Activated CD8-positive, alpha-beta memory T cell treated with anti-CD3 and anti-CD28 coated beads, Interleukin-2, amount 10 ng/mL, durations not matched to agents 7 days and 5 days (primary cell): Measurements from ENCODE around the gene SLC23A3. TPM values are rescaled to one million over a fixed set of nuclear protein-coding genes. Genes with fewer than 3 reads are reported as not detected.

Experiments
- ATAC-seq: fragments of 150-1000 bp; cut with Tn5 transposase; one replicate; pipeline ENCODE4 v1.10.0; 2021; ENCODE audit warnings: moderate library complexity
- CTCF ChIA-PET: fragments of 350-600 bp; sonication (Branson Sonifier 250); formaldehyde crosslinking; loops from one replicate; lab custom pipeline; 2021; ENCODE audit warnings: antibody characterized with exemption; lab: Charles Lee
- DNase-seq: peaks from one replicate; pipeline ENCODE4 v3.0.0-alpha.2; 2020
- H3K27ac Mint-ChIP-seq: one replicate; pipeline ENCODE4 v1.8.0; 2021; ENCODE audit warnings: mild to moderate bottlenecking, mixed read lengths
- H3K27me3 Mint-ChIP-seq: one replicate; pipeline ENCODE4 v1.8.0; 2021; ENCODE audit warnings: mixed read lengths
- H3K36me3 Mint-ChIP-seq: one replicate; pipeline ENCODE4 v1.8.0; 2021; ENCODE audit warnings: mild to moderate bottlenecking, mixed read lengths
- H3K4me1 Mint-ChIP-seq: one replicate; pipeline ENCODE4 v1.8.0; 2021; ENCODE audit warnings: mixed read lengths
- H3K4me3 Mint-ChIP-seq: one replicate; pipeline ENCODE4 v1.8.0; 2021; ENCODE audit warnings: mild to moderate bottlenecking, moderate library complexity, mixed read lengths
- H3K9me3 Mint-ChIP-seq: one replicate; pipeline ENCODE4 v1.8.0; 2022; ENCODE audit warnings: low read depth, mixed read lengths
- total RNA-seq, 2 experiments: library from RNA; stranded (reverse); gene quantifications; one replicate each; pipeline ENCODE4 v1.2.3, GENCODE V29; 2021

SLC23A3 gene
- total RNA-seq, 2 experiments from 2014 or later, result 2.6 to 3.2 TPM

- CTCF ChIA-PET, result no interaction called here
- Mint-ChIP-seq H3K4me1 (peaks cover 14% of the 10 kb centered on the region), H3K36me3 (peaks cover 18% of the 10 kb centered on the region), H3K27me3 (no peaks in the 10 kb centered on the region), H3K9me3 (no peaks in the 10 kb centered on the region), H3K4me3 (no peak overlapping the region), H3K27ac (no peak overlapping the region)
- ATAC-seq, result no peak
- DNase-seq, result no peak
Measured at GRCh38 chr2:219167997-219168396, 1.8 kb downstream of the SLC23A3 start.

- no peak for DNase-seq
- Mint-ChIP-seq H3K27ac (no peak overlapping the region), H3K4me3 (no peak overlapping the region), H3K9me3 (no peaks in the 10 kb centered on the region), H3K36me3 (peaks cover 6% of the 10 kb centered on the region), H3K27me3 (no peaks in the 10 kb centered on the region), H3K4me1 (peaks cover 16% of the 10 kb centered on the region)
- CTCF ChIA-PET, result interaction anchor here (0.6 to 1.8 kb wide), 7 partner anchors 8 to 130 kb away, joined by 3 to 8 read pairs (median 4); partner anchors contain the start of gene CNPPD1
- no peak for ATAC-seq
Measured at GRCh38 chr2:219165058-219165911, 4.5 kb downstream of the SLC23A3 start.

GRCh38 chr2:219163156-219163555 is 6.7 kb downstream of the SLC23A3 start:
- H3K4me3 Mint-ChIP-seq, result no peak overlapping the region
- no peak overlapping the region for H3K27ac Mint-ChIP-seq
- H3K27me3 Mint-ChIP-seq, result no peaks in the 10 kb centered on the region
- ATAC-seq (no peak), DNase-seq (no peak)
- no peaks in the 10 kb centered on the region for H3K9me3 Mint-ChIP-seq
- CTCF ChIA-PET, result interaction anchor here (0.6 to 1.8 kb wide), 5 partner anchors 8 to 132 kb away, joined by 3 to 6 read pairs (median 4); partner anchors contain the start of gene CNPPD1
- peaks cover 17% of the 10 kb centered on the region for H3K4me1 Mint-ChIP-seq
- peaks cover 6% of the 10 kb centered on the region for H3K36me3 Mint-ChIP-seq

GRCh38 chr2:219161097-219161496 is 8.7 kb downstream of the SLC23A3 start:
- Mint-ChIP-seq H3K36me3 (peaks cover 15% of the 10 kb centered on the region), H3K4me1 (peaks cover 19% of the 10 kb centered on the region), H3K4me3 (peak overlapping the region; percentile 80), H3K27ac (peak overlapping the region; percentile 93), H3K9me3 (no peaks in the 10 kb centered on the region), H3K27me3 (no peaks in the 10 kb centered on the region)
- DNase-seq (no peak), ATAC-seq (no peak)
- CTCF ChIA-PET, result interaction anchor here (1.0 to 10.1 kb wide), 4 partner anchors 9 to 132 kb away, joined by 3 to 150 read pairs (median 4); partner anchors contain the start of gene SLC23A3

GRCh38 chr2:219160186-219161017 is 9.4 kb downstream of the SLC23A3 start, which contains the start of gene NHEJ1:
Gene NHEJ1, minus strand, starts transcription at chr2:219160815. Its CDS starts 2,453 bp downstream, at chr2:219158362.
- peak; percentile 96 for DNase-seq
- CTCF ChIA-PET, result interaction anchor here (0.6 to 10.1 kb wide), 28 partner anchors 13 to 153 kb away, joined by 3 to 150 read pairs (median 5); partner anchors contain the start of genes ABCB6, ANKZF1, ATG9A and CNPPD1
- Mint-ChIP-seq H3K27ac (peak within 1 kb of the TSS; percentile 93), H3K4me3 (peak within 1 kb of the TSS; percentile 80), H3K9me3 (no peaks in the 10 kb centered on the region), H3K4me1 (peaks cover 19% of the 10 kb centered on the region), H3K27me3 (no peaks in the 10 kb centered on the region), H3K36me3 (peaks cover 13% of the 10 kb centered on the region)
- ATAC-seq, result peak; percentile 87

GRCh38 chr2:219159771-219160185 is 10.1 kb downstream of the SLC23A3 start:
- no peaks in the 10 kb centered on the region for H3K9me3 Mint-ChIP-seq
- H3K27me3 Mint-ChIP-seq, result no peaks in the 10 kb centered on the region
- peak overlapping the region; percentile 93 for H3K27ac Mint-ChIP-seq
- H3K4me1 Mint-ChIP-seq, result peaks cover 19% of the 10 kb centered on the region
- ATAC-seq (no peak), DNase-seq (no peak)
- CTCF ChIA-PET, result interaction anchor here (0.7 to 10.1 kb wide), 36 partner anchors 11 to 222 kb away, joined by 3 to 150 read pairs (median 4); partner anchors contain the start of genes ABCB6, ANKZF1, ATG9A and CNPPD1
- H3K36me3 Mint-ChIP-seq, result peaks cover 13% of the 10 kb centered on the region
- H3K4me3 Mint-ChIP-seq, result peak overlapping the region; percentile 80

GRCh38 chr2:219158586-219158985 is 11.2 kb downstream of the SLC23A3 start:
- CTCF ChIA-PET, result interaction anchor here (0.7 to 10.1 kb wide), 25 partner anchors 10 to 224 kb away, joined by 3 to 150 read pairs (median 5); partner anchors contain the start of genes ABCB6, ANKZF1, ATG9A and CNPPD1
- no peak overlapping the region for H3K27ac Mint-ChIP-seq
- DNase-seq, result no peak
- ATAC-seq, result no peak
- H3K36me3 Mint-ChIP-seq, result peaks cover 13% of the 10 kb centered on the region
- H3K4me3 Mint-ChIP-seq, result no peak overlapping the region
- peaks cover 19% of the 10 kb centered on the region for H3K4me1 Mint-ChIP-seq
- H3K9me3 Mint-ChIP-seq, result no peaks in the 10 kb centered on the region
- no peaks in the 10 kb centered on the region for H3K27me3 Mint-ChIP-seq

GRCh38 chr2:219158025-219158424 is 11.8 kb downstream of the SLC23A3 start:
- ATAC-seq (no peak), DNase-seq (no peak)
- CTCF ChIA-PET, result interaction anchor here (1.0 to 10.1 kb wide), 15 partner anchors 10 to 178 kb away, joined by 3 to 150 read pairs (median 19); partner anchors contain the start of genes CNPPD1, GLB1L, IHH and SLC23A3
- H3K9me3 Mint-ChIP-seq, result no peaks in the 10 kb centered on the region
- peaks cover 13% of the 10 kb centered on the region for H3K36me3 Mint-ChIP-seq
- H3K4me1 Mint-ChIP-seq, result peaks cover 19% of the 10 kb centered on the region
- no peak overlapping the region for H3K27ac Mint-ChIP-seq
- H3K4me3 Mint-ChIP-seq, result no peak overlapping the region
- no peaks in the 10 kb centered on the region for H3K27me3 Mint-ChIP-seq

- Mint-ChIP-seq H3K27me3 (no peaks in the 10 kb centered on the region), H3K9me3 (no peaks in the 10 kb centered on the region), H3K36me3 (peaks cover 13% of the 10 kb centered on the region), H3K4me3 (no peak overlapping the region), H3K27ac (no peak overlapping the region), H3K4me1 (peaks cover 19% of the 10 kb centered on the region)
- CTCF ChIA-PET, result interaction anchor here (0.8 to 10.1 kb wide), 15 partner anchors 8 to 136 kb away, joined by 3 to 150 read pairs (median 10); partner anchors contain the start of genes CNPPD1, DNAJB2, GLB1L and IHH
- ATAC-seq (no peak), DNase-seq (no peak)
Measured at GRCh38 chr2:219157396-219157795, 12.4 kb downstream of the SLC23A3 start.

GRCh38 chr2:219155054-219155644 is 14.7 kb downstream of the SLC23A3 start:
- DNase-seq, result no peak
- peaks cover 13% of the 10 kb centered on the region for H3K36me3 Mint-ChIP-seq
- no peak overlapping the region for H3K27ac Mint-ChIP-seq
- H3K9me3 Mint-ChIP-seq, result no peaks in the 10 kb centered on the region
- CTCF ChIA-PET, result interaction anchor here (0.6 to 10.1 kb wide), 32 partner anchors 10 to 375 kb away, joined by 3 to 150 read pairs (median 4); partner anchors contain the start of gene IHH
- no peak for ATAC-seq
- H3K4me1 Mint-ChIP-seq, result peaks cover 9% of the 10 kb centered on the region
- H3K4me3 Mint-ChIP-seq, result no peak overlapping the region
- no peaks in the 10 kb centered on the region for H3K27me3 Mint-ChIP-seq

GRCh38 chr2:219149667-219150066 is 20.2 kb downstream of the SLC23A3 start:
- Mint-ChIP-seq H3K9me3 (no peaks in the 10 kb centered on the region), H3K4me3 (no peak overlapping the region), H3K27ac (no peak overlapping the region), H3K4me1 (no peaks in the 10 kb centered on the region), H3K27me3 (no peaks in the 10 kb centered on the region), H3K36me3 (peaks cover 15% of the 10 kb centered on the region)
- DNase-seq, result no peak
- CTCF ChIA-PET, result interaction anchor here (2.3 to 2.6 kb wide), 3 partner anchors 91 to 145 kb away, joined by 7 to 12 read pairs (median 8); no protein-coding TSS in a partner anchor
- no peak for ATAC-seq

GRCh38 chr2:219142329-219142728 is 27.5 kb downstream of the SLC23A3 start:
- no peaks in the 10 kb centered on the region for H3K27me3 Mint-ChIP-seq

More at GRCh38 chr2:219142329-219142728, 27.5 kb downstream of the SLC23A3 start:
- H3K36me3 Mint-ChIP-seq, result peaks cover 30% of the 10 kb centered on the region
- no peak overlapping the region for H3K4me3 Mint-ChIP-seq
- H3K9me3 Mint-ChIP-seq, result no peaks in the 10 kb centered on the region
- H3K4me1 Mint-ChIP-seq, result no peaks in the 10 kb centered on the region
- no peak for DNase-seq
- no peak overlapping the region for H3K27ac Mint-ChIP-seq
- CTCF ChIA-PET, result interaction anchor here (0.7 to 1.5 kb wide), 4 partner anchors 12 to 552 kb away, joined by 3 to 5 read pairs (median 4); no protein-coding TSS in a partner anchor
- no peak for ATAC-seq
